Lower leg skin (tissue), 4 donors: ENCODE measurements around the gene GABRG2. TPM values are rescaled to one million over a fixed set of nuclear protein-coding genes. Genes with fewer than 3 reads are reported as not detected.

ENCODE experiments used
- DNase-seq, 2 donors: peaks; one replicate each; pipeline ENCODE4 v3.0.0-alpha.2; 2019; ENCODE audit warnings: low spot score in 2 of 2
- H3K4me3 ChIP-seq: fragments of 200-600 bp; sonication (generic); 2 replicates; pipeline ENCODE4 v1.5.1; 2017; ENCODE audit warnings: mild to moderate bottlenecking, low read depth; ENCODE audit not compliant: poor library complexity, severe bottlenecking
- POLR2A ChIP-seq, 2 donors: fragments of 450-650 bp; IDR thresholded peaks; one replicate each; pipeline ENCODE4 v1.6.1; 2016 to 2017; ENCODE audit warnings: antibody characterized with exemption in 2 of 2, mild to moderate bottlenecking in 1 of 2, moderate library complexity in 1 of 2
- WGBS, 2 donors: methylation state at CpG; one replicate each; pipeline ENCODE4 v1.1.5; 2018; 5-methylcytosine and 5-hydroxymethylcytosine counted together
- intact Hi-C: fragments of 100-400 bp; cut with DNase I; formaldehyde crosslinking; loops from one replicate; pipeline ENCODE4 v1.15.0; 2023; ENCODE audit warnings: low total_unique reads
- total RNA-seq, 4 donors: library from RNA; depleted of rRNA; stranded (reverse); fragments of >200 nt; gene quantifications; one replicate each; pipeline ENCODE4 v1.1.0, GENCODE V29; 2016
- TF ChIP-seq, protein P1 (sequence below), 3 donors: fragments of 450-650 bp; IDR thresholded peaks; one replicate each; pipeline ENCODE4 v1.5.1; 2016; ENCODE audit warnings: antibody characterized with exemption in 3 of 3, mild to moderate bottlenecking in 3 of 3, moderate library complexity in 2 of 3

The GABRG2 gene
- total RNA-seq, 4 donors from 2014 or later, result not detected

DNA sequence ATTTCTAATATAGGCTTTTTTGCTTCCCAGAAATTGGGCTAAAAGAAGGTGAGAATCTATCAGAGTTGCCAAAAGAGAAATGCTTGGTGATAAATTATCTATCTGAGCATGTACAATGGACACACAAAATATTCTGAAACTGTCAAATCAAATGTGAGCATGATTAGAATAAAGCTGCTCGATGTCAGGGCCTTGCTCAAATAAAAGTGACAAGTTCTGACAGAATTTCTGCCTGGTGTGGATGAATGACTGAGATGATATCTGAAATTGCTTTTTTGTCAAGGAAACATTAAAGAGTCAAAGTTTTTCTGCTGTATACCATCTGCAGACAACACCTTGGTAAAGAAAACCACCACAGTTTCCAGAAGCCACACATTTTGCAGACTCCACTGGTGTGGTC is 128.8 kb downstream of the GABRG2 start:
- WGBS, 2 donors, result 44% methylated on average over 1 of the region's 1 CpG
- H3K4me3 ChIP-seq, result no peak overlapping the region
- DNase-seq, result no peak
- intact Hi-C loops, result no loop called here
- no peak for TF ChIP-seq POLR2A (IDR thresholded peaks at IDR 0.05)
- TF ChIP-seq, protein P1, sequence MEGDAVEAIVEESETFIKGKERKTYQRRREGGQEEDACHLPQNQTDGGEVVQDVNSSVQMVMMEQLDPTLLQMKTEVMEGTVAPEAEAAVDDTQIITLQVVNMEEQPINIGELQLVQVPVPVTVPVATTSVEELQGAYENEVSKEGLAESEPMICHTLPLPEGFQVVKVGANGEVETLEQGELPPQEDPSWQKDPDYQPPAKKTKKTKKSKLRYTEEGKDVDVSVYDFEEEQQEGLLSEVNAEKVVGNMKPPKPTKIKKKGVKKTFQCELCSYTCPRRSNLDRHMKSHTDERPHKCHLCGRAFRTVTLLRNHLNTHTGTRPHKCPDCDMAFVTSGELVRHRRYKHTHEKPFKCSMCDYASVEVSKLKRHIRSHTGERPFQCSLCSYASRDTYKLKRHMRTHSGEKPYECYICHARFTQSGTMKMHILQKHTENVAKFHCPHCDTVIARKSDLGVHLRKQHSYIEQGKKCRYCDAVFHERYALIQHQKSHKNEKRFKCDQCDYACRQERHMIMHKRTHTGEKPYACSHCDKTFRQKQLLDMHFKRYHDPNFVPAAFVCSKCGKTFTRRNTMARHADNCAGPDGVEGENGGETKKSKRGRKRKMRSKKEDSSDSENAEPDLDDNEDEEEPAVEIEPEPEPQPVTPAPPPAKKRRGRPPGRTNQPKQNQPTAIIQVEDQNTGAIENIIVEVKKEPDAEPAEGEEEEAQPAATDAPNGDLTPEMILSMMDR (IDR thresholded peaks at IDR 0.05), result no peak

GRCh38 chr5:162202285-162202880 is 134.8 kb downstream of the GABRG2 start:
- WGBS, 2 donors, result 48 to 59% methylated on average over 1 of the region's 1 CpG
- intact Hi-C loops, result no loop called here
- no peak overlapping the region for H3K4me3 ChIP-seq
- no peak for DNase-seq
- TF ChIP-seq, protein P1 (IDR thresholded peaks at IDR 0.05), result no peak
- no peak for TF ChIP-seq POLR2A (IDR thresholded peaks at IDR 0.05)

Other genes with a start within 250 kb of the GABRG2 start
- not detected for gene GABRA1, start 219.7 kb upstream of the GABRG2 start, total RNA-seq